Osteocyte (in vitro differentiated cells): Measurements from ENCODE around the gene OR2T27. TPM values are rescaled to one million over a fixed set of nuclear protein-coding genes. Genes with fewer than 3 reads are reported as not detected.
A peak's percentile ranks its signal among the peaks of the same experiment; 100 is the strongest.

ENCODE experiments used
- DNase-seq: peaks from one replicate; pipeline ENCODE4 v3.0.0; 2021; ENCODE audit warnings: mixed read lengths; ENCODE audit not compliant: unreplicated experiment; ENCODE audit errors: extremely low spot score
- H3K27ac Mint-ChIP-seq: one replicate; pipeline ENCODE4 v1.8.0; 2021; ENCODE audit warnings: mild to moderate bottlenecking, mixed read lengths; ENCODE audit not compliant: unreplicated experiment
- H3K27me3 Mint-ChIP-seq: one replicate; pipeline ENCODE4 v1.8.0; 2021; ENCODE audit warnings: mixed read lengths; ENCODE audit not compliant: unreplicated experiment
- H3K36me3 Mint-ChIP-seq: one replicate; pipeline ENCODE4 v1.8.0; 2021; ENCODE audit warnings: mixed read lengths; ENCODE audit not compliant: unreplicated experiment
- H3K4me1 Mint-ChIP-seq: one replicate; pipeline ENCODE4 v1.8.0; 2021; ENCODE audit warnings: mixed read lengths; ENCODE audit not compliant: unreplicated experiment
- H3K4me3 Mint-ChIP-seq: one replicate; pipeline ENCODE4 v1.8.0; 2021; ENCODE audit warnings: mild to moderate bottlenecking, moderate library complexity, mixed read lengths; ENCODE audit not compliant: unreplicated experiment
- H3K9me3 Mint-ChIP-seq: one replicate; pipeline ENCODE4 v1.8.0; 2021; ENCODE audit warnings: mixed read lengths; ENCODE audit not compliant: unreplicated experiment
- CTCF ChIP-seq: fragments of 200-600 bp; sonication (generic); IDR thresholded peaks from 2 replicates; pipeline ENCODE4 v1.5.0; 2021; ENCODE audit warnings: antibody characterized with exemption, mild to moderate bottlenecking, moderate library complexity
- total RNA-seq: library from RNA; stranded (reverse); gene quantifications from 2 replicates; pipeline ENCODE4 v1.2.1, GENCODE V29; 2021

The OR2T27 gene
- total RNA-seq, 1 donor from 2014 or later, result not detected

- TF ChIP-seq CTCF, result no peak
- Mint-ChIP-seq H3K9me3 (peaks cover 18% of the 10 kb centered on the region), H3K36me3 (no peaks in the 10 kb centered on the region), H3K27ac (no peak overlapping the region), H3K27me3 (no peaks in the 10 kb centered on the region), H3K4me3 (no peak overlapping the region), H3K4me1 (no peaks in the 10 kb centered on the region)
- no peak for DNase-seq
Observed at GRCh38 chr1:248627971-248628844, 27.1 kb downstream of the OR2T27 start.

- no peaks in the 10 kb centered on the region for H3K4me1 Mint-ChIP-seq
- H3K27ac Mint-ChIP-seq, result no peak overlapping the region
- no peak for DNase-seq
- no peaks in the 10 kb centered on the region for H3K27me3 Mint-ChIP-seq
- no peaks in the 10 kb centered on the region for H3K36me3 Mint-ChIP-seq
- no peak overlapping the region for H3K4me3 Mint-ChIP-seq
- H3K9me3 Mint-ChIP-seq, result peaks cover 18% of the 10 kb centered on the region
- no peak for TF ChIP-seq CTCF
Observed at GRCh38 chr1:248625971-248626370, 29.4 kb downstream of the OR2T27 start.

GRCh38 chr1:248625166-248625565 lies 30.2 kb downstream of the OR2T27 start:
- H3K9me3 Mint-ChIP-seq, result peaks cover 12% of the 10 kb centered on the region
- no peak for DNase-seq
- H3K27me3 Mint-ChIP-seq, result no peaks in the 10 kb centered on the region
- TF ChIP-seq CTCF, result no peak
- H3K4me3 Mint-ChIP-seq, result no peak overlapping the region
- H3K27ac Mint-ChIP-seq, result no peak overlapping the region
- no peaks in the 10 kb centered on the region for H3K36me3 Mint-ChIP-seq
- no peaks in the 10 kb centered on the region for H3K4me1 Mint-ChIP-seq

- H3K27me3 Mint-ChIP-seq, result no peaks in the 10 kb centered on the region
- no peak overlapping the region for H3K27ac Mint-ChIP-seq
- peak; percentile 51 for TF ChIP-seq CTCF
- H3K9me3 Mint-ChIP-seq, result no peaks in the 10 kb centered on the region
- H3K4me1 Mint-ChIP-seq, result no peaks in the 10 kb centered on the region
- H3K4me3 Mint-ChIP-seq, result no peak overlapping the region
- DNase-seq, result no peak
- H3K36me3 Mint-ChIP-seq, result no peaks in the 10 kb centered on the region
Observed at GRCh38 chr1:248622570-248623001, 32.7 kb downstream of the OR2T27 start.

GRCh38 chr1:248621770-248622169 lies 33.6 kb downstream of the OR2T27 start:
- Mint-ChIP-seq H3K4me3 (no peak overlapping the region), H3K9me3 (no peaks in the 10 kb centered on the region), H3K27ac (no peak overlapping the region), H3K4me1 (no peaks in the 10 kb centered on the region), H3K36me3 (no peaks in the 10 kb centered on the region), H3K27me3 (no peaks in the 10 kb centered on the region)
- no peak for DNase-seq
- TF ChIP-seq CTCF, result no peak
